ENCODE data around the gene NCKAP5.

Gene NCKAP5

GRCh38 chr2:133553251-133553650 is 15.0 kb downstream of the NCKAP5 start:
- no peaks in the 10 kb centered on the region for H3K27me3 ChIP-seq (ENCODE audit: insufficient read depth, poor library complexity, severe bottlenecking)
- H3K4me3 ChIP-seq (replicated peaks; ENCODE audit: insufficient read depth, low read length) = no peak overlapping the region
- no peak overlapping the region for H3K27ac ChIP-seq (replicated peaks)
- TF ChIP-seq POLR2AphosphoS5 (IDR thresholded peaks at IDR 0.05; ENCODE audit: low read depth) (no peak), REST (IDR thresholded peaks at IDR 0.05; ENCODE audit: insufficient replicate concordance, low read depth) (no peak), CTCF (IDR thresholded peaks at IDR 0.05; ENCODE audit: insufficient read depth, low read length) (no peak), GABPA (IDR thresholded peaks at IDR 0.05; ENCODE audit: low read depth) (no peak), SPI1 (IDR thresholded peaks at IDR 0.05; ENCODE audit: borderline replicate concordance, low read depth) (no peak)
- DNase-seq (ENCODE audit: low read depth in 1 of 2, low spot score in 1 of 2) = no peak

- no peak overlapping the region for H3K27ac ChIP-seq (replicated peaks)
- DNase-seq (ENCODE audit: low read depth in 1 of 2, low spot score in 1 of 2) = no peak
- TF ChIP-seq SPI1 (IDR thresholded peaks at IDR 0.05; ENCODE audit: borderline replicate concordance, low read depth) (no peak), REST (IDR thresholded peaks at IDR 0.05; ENCODE audit: insufficient replicate concordance, low read depth) (no peak), CTCF (IDR thresholded peaks at IDR 0.05; ENCODE audit: insufficient read depth, low read length) (no peak), GABPA (IDR thresholded peaks at IDR 0.05; ENCODE audit: low read depth) (no peak), POLR2AphosphoS5 (IDR thresholded peaks at IDR 0.05; ENCODE audit: low read depth) (no peak)
- H3K27me3 ChIP-seq (ENCODE audit: insufficient read depth, poor library complexity, severe bottlenecking) = no peaks in the 10 kb centered on the region
- no peak overlapping the region for H3K4me3 ChIP-seq (replicated peaks; ENCODE audit: insufficient read depth, low read length)
Observed at GRCh38 chr2:133552821-133553220, 15.4 kb downstream of the NCKAP5 start.

- H3K27ac ChIP-seq (replicated peaks) = no peak overlapping the region
- no peak for DNase-seq (ENCODE audit: low read depth in 1 of 2, low spot score in 1 of 2)
- no peaks in the 10 kb centered on the region for H3K27me3 ChIP-seq (ENCODE audit: insufficient read depth, poor library complexity, severe bottlenecking)
- H3K4me3 ChIP-seq (replicated peaks; ENCODE audit: insufficient read depth, low read length) = no peak overlapping the region
- TF ChIP-seq REST (IDR thresholded peaks at IDR 0.05; ENCODE audit: insufficient replicate concordance, low read depth) (no peak), SPI1 (IDR thresholded peaks at IDR 0.05; ENCODE audit: borderline replicate concordance, low read depth) (no peak)
Observed at GRCh38 chr2:133541797-133542196, 26.5 kb downstream of the NCKAP5 start.

GRCh38 chr2:133541376-133541775 is 26.9 kb downstream of the NCKAP5 start:
- no peak for TF ChIP-seq CTCF (IDR thresholded peaks at IDR 0.05; ENCODE audit: insufficient read depth, low read length)
- no peak for TF ChIP-seq POLR2AphosphoS5 (IDR thresholded peaks at IDR 0.05; ENCODE audit: low read depth)
- TF ChIP-seq GABPA (IDR thresholded peaks at IDR 0.05; ENCODE audit: low read depth) = no peak
- TF ChIP-seq SPI1 (IDR thresholded peaks at IDR 0.05; ENCODE audit: borderline replicate concordance, low read depth) = no peak
- no peak for TF ChIP-seq REST (IDR thresholded peaks at IDR 0.05; ENCODE audit: insufficient replicate concordance, low read depth)
- no peak for DNase-seq (ENCODE audit: low read depth in 1 of 2, low spot score in 1 of 2)
- Histone ChIP-seq H3K27ac (replicated peaks) (no peak overlapping the region), H3K27me3 (ENCODE audit: insufficient read depth, poor library complexity, severe bottlenecking) (no peaks in the 10 kb centered on the region), H3K4me3 (replicated peaks; ENCODE audit: insufficient read depth, low read length) (no peak overlapping the region)

Measured in HL-60 (cell line).